Measurements from ENCODE around the gene SELENOF.
"Not testable (repeated sequence)": the region's sequence is repeated elsewhere in the genome, so short reads cannot be mapped to it uniquely, and the experiment has no call there.

DNA sequence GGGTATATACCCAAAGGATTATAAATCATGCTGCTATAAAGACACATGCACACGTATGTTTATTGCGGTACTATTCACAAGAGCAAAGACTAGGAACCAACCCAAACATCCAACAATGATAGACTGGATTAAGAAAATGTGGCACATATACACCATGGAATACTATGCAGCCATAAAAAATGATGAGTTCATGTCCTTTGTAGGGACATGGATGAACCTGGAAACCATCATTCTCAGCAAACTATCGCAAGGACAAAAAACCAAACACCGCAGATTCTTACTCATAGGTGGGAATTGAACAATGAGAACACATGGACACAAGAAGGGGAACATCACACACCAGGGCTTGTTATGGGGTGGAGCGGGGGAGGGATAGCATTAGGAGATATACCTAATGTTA is 94.0 kb downstream of the SELENOF start:
- TF ChIP-seq TEAD4 (IDR thresholded peaks at IDR 0.05; ENCODE audit: borderline replicate concordance, insufficient read depth); YY1 (IDR thresholded peaks at IDR 0.05; ENCODE audit: low read depth); FOXJ3 (CRISPR knock-in tag; IDR thresholded peaks at IDR 0.05): not testable (repeated sequence)
- TF ChIP-seq, protein P1, sequence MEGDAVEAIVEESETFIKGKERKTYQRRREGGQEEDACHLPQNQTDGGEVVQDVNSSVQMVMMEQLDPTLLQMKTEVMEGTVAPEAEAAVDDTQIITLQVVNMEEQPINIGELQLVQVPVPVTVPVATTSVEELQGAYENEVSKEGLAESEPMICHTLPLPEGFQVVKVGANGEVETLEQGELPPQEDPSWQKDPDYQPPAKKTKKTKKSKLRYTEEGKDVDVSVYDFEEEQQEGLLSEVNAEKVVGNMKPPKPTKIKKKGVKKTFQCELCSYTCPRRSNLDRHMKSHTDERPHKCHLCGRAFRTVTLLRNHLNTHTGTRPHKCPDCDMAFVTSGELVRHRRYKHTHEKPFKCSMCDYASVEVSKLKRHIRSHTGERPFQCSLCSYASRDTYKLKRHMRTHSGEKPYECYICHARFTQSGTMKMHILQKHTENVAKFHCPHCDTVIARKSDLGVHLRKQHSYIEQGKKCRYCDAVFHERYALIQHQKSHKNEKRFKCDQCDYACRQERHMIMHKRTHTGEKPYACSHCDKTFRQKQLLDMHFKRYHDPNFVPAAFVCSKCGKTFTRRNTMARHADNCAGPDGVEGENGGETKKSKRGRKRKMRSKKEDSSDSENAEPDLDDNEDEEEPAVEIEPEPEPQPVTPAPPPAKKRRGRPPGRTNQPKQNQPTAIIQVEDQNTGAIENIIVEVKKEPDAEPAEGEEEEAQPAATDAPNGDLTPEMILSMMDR (IDR thresholded peaks at IDR 0.05) = not testable (repeated sequence)

Measured in SK-N-SH (cell line).